ENCODE data around the gene EMC9.

The EMC9 gene

GRCh38 chr14:24176599-24176998, 35.2 kb upstream of the EMC9 start:
- DNase-seq: no peak

GRCh38 chr14:24172871-24173281, 31.5 kb upstream of the EMC9 start:
- DNase-seq: no peak

- peak; percentile 3 for DNase-seq
These were observed 31.0 kb upstream of the EMC9 start for GRCh38 chr14:24172261-24172860.

GRCh38 chr14:24171422-24172260, 30.2 kb upstream of the EMC9 start, which contains the start of gene REC8:
Gene REC8 (plus strand): TSS chr14:24172080. CDS start chr14:24172553, 473 bp downstream.
- peak; percentile 95 for DNase-seq

- no peak for DNase-seq
These were observed 26.2 kb upstream of the EMC9 start for GRCh38 chr14:24167469-24168114.

GRCh38 chr14:24165785-24166184, 24.4 kb upstream of the EMC9 start:
- no peak for DNase-seq

- DNase-seq: no peak
These were observed 23.2 kb upstream of the EMC9 start for GRCh38 chr14:24164518-24164991.

- DNase-seq: no peak
These were observed 20.7 kb upstream of the EMC9 start for GRCh38 chr14:24162093-24162492.

GRCh38 chr14:24160850-24161804, 19.7 kb upstream of the EMC9 start, which contains the start of gene IRF9:
Gene IRF9 (plus strand): TSS chr14:24161265. CDS start chr14:24162145, 880 bp downstream.
- peak; percentile 85 for DNase-seq

GRCh38 chr14:24160499-24160849, 19.1 kb upstream of the EMC9 start:
- DNase-seq: no peak

GRCh38 chr14:24159777-24160498, 18.5 kb upstream of the EMC9 start:
- DNase-seq: no peak

GRCh38 chr14:24157331-24157730, 15.9 kb upstream of the EMC9 start:
- DNase-seq: no peak

GRCh38 chr14:24156840-24157239, 15.4 kb upstream of the EMC9 start:
- no peak for DNase-seq

GRCh38 chr14:24155100-24155499, 13.7 kb upstream of the EMC9 start:
- DNase-seq: no peak

GRCh38 chr14:24151404-24152080, 10.2 kb upstream of the EMC9 start:
- DNase-seq: no peak

- DNase-seq: no peak
These were observed 9.6 kb upstream of the EMC9 start for GRCh38 chr14:24150993-24151392.

- DNase-seq: no peak
These were observed 9.2 kb upstream of the EMC9 start for GRCh38 chr14:24150567-24150966.

GRCh38 chr14:24150061-24150460, 8.7 kb upstream of the EMC9 start:
- no peak for DNase-seq

GRCh38 chr14:24149302-24149969, 8.0 kb upstream of the EMC9 start:
- DNase-seq: no peak

- DNase-seq: no peak
These were observed 6.5 kb upstream of the EMC9 start for GRCh38 chr14:24147761-24148428.

All from NCI-H510A (cell line).